Activated CD8-positive, alpha-beta memory T cell treated with anti-CD3 and anti-CD28 coated beads, Interleukin-2, amount 50 U/mL, for 1 hour (primary cell): ENCODE results near the gene APPL2.
"Not testable (repeated sequence)": the region's sequence is repeated elsewhere in the genome, so short reads cannot be mapped to it uniquely, and the experiment has no call there.

ENCODE experiments used
- DNase-seq: peaks from one replicate; pipeline ENCODE4 v3.0.0-alpha.2; 2020; ENCODE audit errors: extremely low read depth

Gene APPL2

GRCh38 chr12:105256921-105257320 lies 20.9 kb upstream of the APPL2 start:
- DNase-seq, result no peak

GRCh38 chr12:105256431-105256830 lies 20.5 kb upstream of the APPL2 start:
- DNase-seq, result not testable (repeated sequence)

- DNase-seq, result no peak
Observed at GRCh38 chr12:105256011-105256410, 20.0 kb upstream of the APPL2 start.

- no peak for DNase-seq
Observed at GRCh38 chr12:105253866-105254513, 18.0 kb upstream of the APPL2 start.

- DNase-seq, result no peak
Observed at GRCh38 chr12:105252901-105253300, 16.9 kb upstream of the APPL2 start.

- DNase-seq, result not testable (repeated sequence)
Observed at GRCh38 chr12:105245776-105246427, 9.9 kb upstream of the APPL2 start.

- DNase-seq, result no peak
Observed at GRCh38 chr12:105245291-105245690, 9.3 kb upstream of the APPL2 start.

- DNase-seq, result no peak
Observed at GRCh38 chr12:105240228-105240627, 4.3 kb upstream of the APPL2 start.

GRCh38 chr12:105239304-105239703 lies 3.3 kb upstream of the APPL2 start:
- no peak for DNase-seq

- DNase-seq, result no peak
Observed at GRCh38 chr12:105237666-105238065, 1.7 kb upstream of the APPL2 start.

GRCh38 chr12:105235281-105235731 lies 668 bp downstream of the APPL2 start:
- no peak for DNase-seq

- DNase-seq, result no peak
Observed at GRCh38 chr12:105234197-105234596, 1.8 kb downstream of the APPL2 start.

- DNase-seq, result no peak
Observed at GRCh38 chr12:105233041-105233905, 2.7 kb downstream of the APPL2 start.

- no peak for DNase-seq
Observed at GRCh38 chr12:105231396-105231795, 4.6 kb downstream of the APPL2 start.

- no peak for DNase-seq
Observed at GRCh38 chr12:105229371-105229770, 6.6 kb downstream of the APPL2 start.

- no peak for DNase-seq
Observed at GRCh38 chr12:105228966-105229365, 7.0 kb downstream of the APPL2 start.

GRCh38 chr12:105228494-105228893 lies 7.5 kb downstream of the APPL2 start:
- no peak for DNase-seq

- DNase-seq, result no peak
Observed at GRCh38 chr12:105227879-105228278, 8.1 kb downstream of the APPL2 start.

GRCh38 chr12:105226219-105226618 lies 9.8 kb downstream of the APPL2 start:
- no peak for DNase-seq

GRCh38 chr12:105225505-105226015 lies 10.4 kb downstream of the APPL2 start:
- DNase-seq, result no peak

- no peak for DNase-seq
Observed at GRCh38 chr12:105224399-105224798, 11.6 kb downstream of the APPL2 start.

- DNase-seq, result no peak
Observed at GRCh38 chr12:105223884-105224283, 12.1 kb downstream of the APPL2 start.
